GM10266 (cell line): Measurements from ENCODE around the gene ELF2.
"Not testable (repeated sequence)": the region's sequence is repeated elsewhere in the genome, so short reads cannot be mapped to it uniquely, and the experiment has no call there.

ENCODE experiments used
- DNase-seq: peaks from one replicate; pipeline ENCODE4 v3.0.0; 2012; ENCODE audit errors: extremely low spot score
- CTCF ChIP-seq: IDR thresholded peaks from 2 replicates; pipeline ENCODE4 v1.5.1; 2012; ENCODE audit warnings: mild to moderate bottlenecking, low read depth; ENCODE audit not compliant: control insufficient read depth, insufficient read depth; ENCODE audit errors: missing control alignments

Gene ELF2

GRCh38 chr4:139077567-139078355, 99.3 kb downstream of the ELF2 start:
- no peak for DNase-seq
- TF ChIP-seq CTCF: no peak

GRCh38 chr4:139076016-139076744, 100.8 kb downstream of the ELF2 start:
- no peak for TF ChIP-seq CTCF
- DNase-seq: no peak

DNA sequence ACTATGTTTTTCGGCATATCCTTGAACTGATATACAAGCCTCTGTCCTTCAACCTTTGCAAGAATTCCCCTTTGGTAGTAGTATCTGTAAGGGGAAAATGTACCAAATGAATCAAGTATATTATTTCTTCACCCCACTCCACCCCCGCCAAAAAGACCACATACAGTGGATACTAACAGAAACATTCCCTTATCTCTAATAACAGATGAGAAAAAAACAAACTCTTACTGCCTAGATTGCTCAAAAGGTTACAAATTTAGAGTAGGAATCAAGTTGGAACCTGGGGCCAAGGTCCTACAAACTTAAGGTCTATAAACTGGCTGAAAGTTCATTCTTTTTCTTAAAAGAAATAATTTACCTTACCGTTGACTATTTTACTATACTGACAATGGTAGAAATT, 116.4 kb downstream of the ELF2 start:
- DNase-seq: no peak
- no peak for TF ChIP-seq CTCF

DNA sequence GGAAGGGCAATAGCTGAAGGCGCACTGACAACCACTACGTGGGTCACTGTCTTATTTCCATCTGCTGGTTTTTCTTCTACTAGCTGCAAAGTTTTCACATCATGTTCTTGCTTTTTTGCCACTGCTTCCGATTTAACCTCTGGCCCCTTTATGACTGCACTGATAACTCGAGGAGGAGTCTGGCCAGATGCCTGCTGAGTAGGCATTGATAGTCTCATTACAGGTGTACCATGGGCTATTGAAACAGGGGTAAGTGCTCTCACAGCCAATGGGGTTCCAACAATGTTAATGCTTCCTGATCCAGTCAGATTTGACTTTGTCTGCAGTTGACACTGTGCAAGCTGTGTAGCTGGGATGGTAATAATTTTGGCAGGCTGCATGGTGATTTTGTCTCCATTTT, 118.0 kb downstream of the ELF2 start:
- DNase-seq: not testable (repeated sequence)

DNA sequence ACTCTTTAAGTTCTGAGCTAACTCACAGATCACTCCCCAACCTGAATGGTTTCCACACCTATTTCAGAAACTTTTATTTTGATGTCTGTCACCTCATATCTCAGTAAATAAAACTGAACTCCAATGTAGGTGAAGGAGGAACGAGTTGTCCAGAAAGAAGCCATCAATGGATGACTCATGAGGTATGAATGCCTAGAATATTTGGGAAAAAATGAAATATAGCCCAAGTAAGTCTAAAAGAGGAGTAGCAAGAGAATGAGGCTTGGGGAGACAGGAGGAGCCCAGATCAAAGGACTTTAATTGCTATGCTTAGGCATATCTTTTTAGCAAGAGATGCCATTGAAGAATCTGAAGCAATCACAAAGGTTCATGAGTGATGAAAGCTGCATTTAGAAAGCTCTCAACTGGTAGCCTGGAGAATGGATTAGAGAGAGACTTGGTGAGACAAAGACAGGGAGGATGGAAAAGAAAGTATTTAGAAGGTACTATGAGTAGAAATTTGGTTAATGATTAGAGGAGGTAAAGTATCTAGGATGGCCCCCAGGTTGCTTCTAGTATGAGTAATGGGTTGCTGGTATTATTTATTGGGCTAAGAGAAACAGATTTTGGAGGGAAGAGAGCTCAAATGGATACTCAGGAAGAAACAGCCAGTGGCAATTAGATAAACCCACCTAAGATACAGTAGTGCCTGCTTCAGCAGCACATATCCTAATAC, 122.1 kb downstream of the ELF2 start:
- TF ChIP-seq CTCF: no peak
- DNase-seq: no peak

DNA sequence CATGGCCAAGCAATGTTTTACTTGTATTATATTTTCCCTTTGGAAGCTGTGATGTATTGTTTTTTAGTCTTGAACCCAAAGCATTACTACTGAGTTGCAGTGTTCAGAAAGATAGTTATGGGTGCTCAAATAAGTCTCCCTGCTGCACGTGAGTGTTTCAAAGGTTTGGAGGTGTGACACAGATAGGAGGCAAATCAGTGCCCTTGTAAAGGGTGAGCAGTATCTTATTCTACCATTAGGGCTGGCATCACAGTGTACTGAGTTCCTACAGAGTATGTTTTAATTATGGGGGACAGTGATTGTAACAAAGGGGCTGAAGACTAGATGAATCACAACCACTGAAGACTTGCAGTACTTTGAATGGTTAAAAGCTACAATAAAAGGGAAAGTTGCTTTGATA, 123.1 kb downstream of the ELF2 start:
- TF ChIP-seq CTCF: no peak
- no peak for DNase-seq

DNA sequence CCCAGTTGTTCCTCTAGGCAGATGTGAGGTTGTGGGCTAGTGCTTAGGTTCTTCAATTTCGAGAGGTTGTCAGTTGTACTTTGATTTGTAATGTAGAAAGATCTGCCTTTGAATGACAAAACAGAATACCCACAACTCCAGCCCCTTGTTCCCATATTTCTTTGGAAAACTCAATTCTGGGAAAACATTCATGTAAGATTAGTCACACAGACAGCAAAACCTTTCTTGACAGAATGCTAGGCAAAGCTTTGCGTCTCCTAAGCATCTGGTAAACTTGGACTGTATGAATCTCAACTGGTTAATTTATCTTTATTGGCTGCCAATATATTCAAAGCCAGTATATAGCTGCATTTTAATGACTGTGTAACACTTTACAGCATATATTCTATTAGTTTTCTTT, 126.6 kb downstream of the ELF2 start:
- TF ChIP-seq CTCF: no peak
- DNase-seq: no peak
